ENCODE results near the gene BOC.

BOC gene

GRCh38 chr3:113269661-113270060, 58.3 kb downstream of the BOC start:
- Histone ChIP-seq H3K4me2 (ENCODE audit: low read length) (no peak overlapping the region), H3K9me3 (ENCODE audit: control insufficient read depth, low read length) (no peaks in the 10 kb centered on the region), H3K4me3 (ENCODE audit: low read depth, low read length) (no peak overlapping the region), H3K4me1 (no peaks in the 10 kb centered on the region), H3K79me2 (no peaks in the 10 kb centered on the region), H3K27ac (no peak overlapping the region), H3K9ac (no peak overlapping the region), H2AFZ (no peak overlapping the region), H3K27me3 (ENCODE audit: control insufficient read depth, insufficient read depth, low read length) (no peaks in the 10 kb centered on the region), H3K36me3 (ENCODE audit: control insufficient read depth, insufficient read depth, low read length) (no peaks in the 10 kb centered on the region)
- no peak for TF ChIP-seq CTCF (IDR thresholded peaks at IDR 0.05)

GRCh38 chr3:113270068-113270467, 58.7 kb downstream of the BOC start:
- TF ChIP-seq CTCF (IDR thresholded peaks at IDR 0.05) = no peak
- H3K36me3 ChIP-seq (ENCODE audit: control insufficient read depth, insufficient read depth, low read length) = no peaks in the 10 kb centered on the region
- H3K9ac ChIP-seq = no peak overlapping the region
- no peak overlapping the region for H3K4me3 ChIP-seq (ENCODE audit: low read depth, low read length)
- no peak overlapping the region for H3K27ac ChIP-seq
- no peaks in the 10 kb centered on the region for H3K27me3 ChIP-seq (ENCODE audit: control insufficient read depth, insufficient read depth, low read length)
- no peaks in the 10 kb centered on the region for H3K9me3 ChIP-seq (ENCODE audit: control insufficient read depth, low read length)
- no peaks in the 10 kb centered on the region for H3K79me2 ChIP-seq
- H3K4me1 ChIP-seq = no peaks in the 10 kb centered on the region
- H2AFZ ChIP-seq = no peak overlapping the region
- H3K4me2 ChIP-seq (ENCODE audit: low read length) = no peak overlapping the region

DNA sequence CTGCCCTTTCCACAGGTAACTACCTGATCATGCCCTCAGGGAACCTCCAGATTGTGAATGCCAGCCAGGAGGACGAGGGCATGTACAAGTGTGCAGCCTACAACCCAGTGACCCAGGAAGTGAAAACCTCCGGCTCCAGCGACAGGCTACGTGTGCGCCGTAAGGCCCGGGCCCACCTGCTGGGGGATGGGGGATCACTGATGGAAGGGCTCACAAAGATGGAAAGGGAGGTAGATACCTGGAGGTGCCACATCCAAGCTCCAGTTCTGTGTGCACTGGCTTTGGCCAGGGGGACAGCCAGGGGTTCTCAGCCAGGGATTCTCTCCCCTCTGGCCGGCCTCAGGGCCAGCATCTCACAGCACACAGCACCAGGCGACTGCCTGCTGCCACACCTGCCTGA, 59.4 kb downstream of the BOC start:
- Histone ChIP-seq H3K9me3 (ENCODE audit: control insufficient read depth, low read length) (no peaks in the 10 kb centered on the region), H2AFZ (no peak overlapping the region), H3K4me2 (ENCODE audit: low read length) (no peak overlapping the region), H3K9ac (no peak overlapping the region), H3K79me2 (no peaks in the 10 kb centered on the region), H3K36me3 (ENCODE audit: control insufficient read depth, insufficient read depth, low read length) (no peaks in the 10 kb centered on the region), H3K4me3 (ENCODE audit: low read depth, low read length) (no peak overlapping the region), H3K27ac (no peak overlapping the region), H3K27me3 (ENCODE audit: control insufficient read depth, insufficient read depth, low read length) (no peaks in the 10 kb centered on the region), H3K4me1 (no peaks in the 10 kb centered on the region)
- no peak for TF ChIP-seq CTCF (IDR thresholded peaks at IDR 0.05)

DNA sequence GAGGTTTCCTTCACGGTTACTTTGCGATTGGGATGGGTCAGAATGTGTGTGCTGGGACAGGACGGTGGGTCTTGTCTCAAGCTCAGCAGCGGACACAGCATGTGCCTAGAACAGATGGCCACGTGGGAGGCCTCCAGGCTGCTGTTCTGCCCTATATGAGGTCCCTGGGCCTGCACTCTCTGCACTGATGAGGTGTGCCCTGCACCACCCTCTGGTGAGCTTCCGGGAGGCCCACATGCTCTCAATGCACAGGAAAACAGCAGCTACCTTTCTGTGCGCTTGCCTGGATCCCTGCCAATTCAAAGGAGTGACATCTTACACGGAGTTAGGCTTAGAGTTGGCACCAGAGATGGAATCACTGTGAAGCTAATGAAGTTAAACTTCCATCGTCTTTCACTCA, 59.8 kb downstream of the BOC start:
- TF ChIP-seq CTCF (IDR thresholded peaks at IDR 0.05) = no peak
- Histone ChIP-seq H3K4me2 (ENCODE audit: low read length) (no peak overlapping the region), H3K9ac (no peak overlapping the region), H3K27me3 (ENCODE audit: control insufficient read depth, insufficient read depth, low read length) (no peaks in the 10 kb centered on the region), H3K27ac (no peak overlapping the region), H3K4me3 (ENCODE audit: low read depth, low read length) (no peak overlapping the region), H3K9me3 (ENCODE audit: control insufficient read depth, low read length) (no peaks in the 10 kb centered on the region), H2AFZ (no peak overlapping the region), H3K79me2 (no peaks in the 10 kb centered on the region), H3K36me3 (ENCODE audit: control insufficient read depth, insufficient read depth, low read length) (no peaks in the 10 kb centered on the region), H3K4me1 (no peaks in the 10 kb centered on the region)

DNA sequence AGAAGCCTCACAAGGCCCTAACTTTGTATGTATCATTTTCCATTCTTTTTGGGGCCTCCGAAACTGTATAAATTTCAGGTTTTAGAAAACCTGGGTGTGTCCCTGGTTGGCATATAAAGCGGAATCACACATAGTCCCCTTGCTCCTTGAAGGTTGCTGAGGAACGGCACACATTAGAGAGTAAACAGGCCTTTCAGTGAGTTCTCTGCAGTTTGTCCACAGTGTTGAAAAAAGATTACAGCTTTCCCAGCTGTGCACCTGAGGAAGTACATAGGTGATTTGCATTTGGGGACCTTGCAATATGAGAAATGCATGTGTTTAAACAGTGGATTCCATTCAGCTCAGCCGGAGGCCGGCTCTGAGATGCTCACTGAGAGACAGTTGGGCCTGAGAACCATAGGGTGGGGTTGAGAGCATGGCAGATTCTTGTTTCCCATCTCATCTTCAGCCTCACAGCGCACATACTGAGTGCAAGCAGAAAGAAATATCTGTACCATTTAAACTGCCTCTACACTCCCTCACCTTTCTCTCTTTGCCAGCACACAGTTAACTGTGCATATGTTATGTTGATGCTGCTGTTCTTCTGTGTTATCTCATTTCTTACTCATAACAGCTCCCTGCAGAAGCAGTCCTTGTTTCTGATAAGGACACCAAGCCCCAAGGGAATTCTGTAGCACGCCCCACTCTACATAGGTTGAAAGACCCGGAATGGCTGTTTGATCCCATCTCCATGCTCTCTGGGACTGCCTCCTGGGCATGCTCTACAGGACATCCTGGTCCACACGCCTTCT, 60.4 kb downstream of the BOC start:
- Histone ChIP-seq H3K9ac (no peak overlapping the region), H3K4me1 (no peaks in the 10 kb centered on the region), H3K36me3 (ENCODE audit: control insufficient read depth, insufficient read depth, low read length) (no peaks in the 10 kb centered on the region), H3K4me2 (ENCODE audit: low read length) (no peak overlapping the region), H3K79me2 (no peaks in the 10 kb centered on the region), H3K27ac (no peak overlapping the region), H3K9me3 (ENCODE audit: control insufficient read depth, low read length) (no peaks in the 10 kb centered on the region), H2AFZ (no peak overlapping the region), H3K4me3 (ENCODE audit: low read depth, low read length) (no peak overlapping the region), H3K27me3 (ENCODE audit: control insufficient read depth, insufficient read depth, low read length) (no peaks in the 10 kb centered on the region)
- no peak for TF ChIP-seq CTCF (IDR thresholded peaks at IDR 0.05)
